OCI-LY1 (cell line): ENCODE measurements around the gene OSBPL1A.

ENCODE experiments used
- H2AFZ ChIP-seq: fragments of 200-600 bp; sonication (generic), shearing (Covaris generic); 2 replicates; pipeline ENCODE4 v1.6.0; 2014; ENCODE audit warnings: antibody characterized with exemption, mild to moderate bottlenecking, low read length
- H3F3A ChIP-seq: fragments of 200-600 bp; sonication (generic), shearing (Covaris generic); 2 replicates; pipeline ENCODE4 v1.6.0; 2014; ENCODE audit warnings: mild to moderate bottlenecking, antibody characterized with exemption, low read length, moderate library complexity; ENCODE audit not compliant: insufficient read depth
- H3K27ac ChIP-seq: fragments of 200-600 bp; sonication (generic); 2 replicates; pipeline ENCODE4 v1.5.1; 2014; ENCODE audit warnings: low read length, mixed run types, mild to moderate bottlenecking, low read depth; ENCODE audit not compliant: poor library complexity, severe bottlenecking
- H3K27me3 ChIP-seq: fragments of 200-600 bp; sonication (generic); 2 replicates; pipeline ENCODE4 v1.6.0; 2014; ENCODE audit warnings: antibody characterized with exemption, mild to moderate bottlenecking, low read length, moderate library complexity; ENCODE audit not compliant: insufficient read depth
- H3K36me3 ChIP-seq: fragments of 200-600 bp; sonication (generic); 2 replicates; pipeline ENCODE4 v1.6.1; 2014; ENCODE audit warnings: mild to moderate bottlenecking, antibody characterized with exemption, low read length, moderate library complexity, mixed read lengths; ENCODE audit not compliant: insufficient read depth
- H3K4me1 ChIP-seq: fragments of 200-600 bp; sonication (generic); 2 replicates; pipeline ENCODE4 v1.5.1; 2014; ENCODE audit warnings: mild to moderate bottlenecking, low read length, moderate library complexity; ENCODE audit not compliant: insufficient read depth, severe bottlenecking
- H3K4me2 ChIP-seq: fragments of 200-600 bp; sonication (generic), shearing (Covaris generic); 2 replicates; pipeline ENCODE4 v1.6.1; 2014; ENCODE audit warnings: low read length
- H3K4me3 ChIP-seq: fragments of 200-600 bp; sonication (generic); 2 replicates; pipeline ENCODE4 v1.5.1; 2014; ENCODE audit warnings: low read length, low read depth, mild to moderate bottlenecking, mixed read lengths; ENCODE audit not compliant: poor library complexity, severe bottlenecking
- H3K79me2 ChIP-seq: fragments of 200-600 bp; shearing (Covaris generic); 2 replicates; pipeline ENCODE4 v1.6.1; 2016; ENCODE audit warnings: mixed run types, low read length, mixed read lengths; ENCODE audit not compliant: insufficient read depth
- H3K9ac ChIP-seq: fragments of 200-600 bp; sonication (generic), shearing (Covaris generic); 2 replicates; pipeline ENCODE4 v1.6.1; 2014; ENCODE audit warnings: mild to moderate bottlenecking, low read length, mixed read lengths
- H3K9me2 ChIP-seq: fragments of 200-600 bp; sonication (generic), shearing (Covaris generic); 2 replicates; pipeline ENCODE4 v1.6.1; 2014; ENCODE audit warnings: low read depth, mild to moderate bottlenecking, low read length, mixed read lengths
- H3K9me3 ChIP-seq: fragments of 200-600 bp; shearing (Covaris generic); 2 replicates; pipeline ENCODE4 v1.6.1; 2014; ENCODE audit warnings: low read length, mixed read lengths
- H4K20me1 ChIP-seq: fragments of 200-600 bp; sonication (generic), shearing (Covaris generic); 2 replicates; pipeline ENCODE4 v1.6.0; 2016; ENCODE audit warnings: mild to moderate bottlenecking, low read length; ENCODE audit not compliant: insufficient read depth
- EZH2 ChIP-seq: fragments of 200-600 bp; sonication (generic), shearing (Covaris generic); IDR thresholded peaks from 2 replicates; pipeline ENCODE4 v1.8.0; 2017; ENCODE audit warnings: borderline replicate concordance, mixed run types, mild to moderate bottlenecking, antibody characterized with exemption, low read length, moderate library complexity, mixed read lengths
- TF ChIP-seq, protein P1 (sequence below): fragments of 200-600 bp; sonication (generic), shearing (Covaris generic); IDR thresholded peaks from 2 replicates; pipeline ENCODE4 v1.5.1; 2017; ENCODE audit warnings: mild to moderate bottlenecking, antibody characterized with exemption, low read length, moderate library complexity, mixed read lengths

The OSBPL1A gene

DNA sequence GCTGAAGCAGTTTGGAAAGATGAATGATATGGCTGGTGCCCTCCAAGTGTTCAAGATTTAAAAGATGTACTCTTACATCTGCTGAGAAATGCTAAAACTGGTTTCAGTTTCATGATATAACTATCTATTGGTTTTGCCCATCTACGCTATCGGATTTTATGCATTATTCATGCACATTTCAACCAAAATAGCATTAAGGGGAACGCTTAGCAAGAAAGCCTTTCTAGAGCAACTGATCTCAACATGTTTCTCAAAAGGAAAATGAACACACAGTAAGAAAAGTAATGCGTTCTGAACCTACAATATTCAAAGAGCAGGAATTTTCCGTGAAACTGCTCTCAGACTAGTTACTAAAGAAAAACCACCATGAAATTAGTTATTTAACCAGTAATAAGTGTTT, 164.8 kb downstream of the OSBPL1A start:
- Histone ChIP-seq H3K4me1 (no peaks in the 10 kb centered on the region), H4K20me1 (no peaks in the 10 kb centered on the region), H3K79me2 (no peaks in the 10 kb centered on the region), H3K36me3 (no peaks in the 10 kb centered on the region), H3K27ac (no peak overlapping the region), H3K4me2 (no peak overlapping the region), H3K9me3 (no peaks in the 10 kb centered on the region), H3F3A (no peaks in the 10 kb centered on the region), H3K9ac (no peak overlapping the region), H3K27me3 (peaks cover 6% of the 10 kb centered on the region; the same call in 1 of the 2 replicates), H3K9me2 (no peaks in the 10 kb centered on the region), H3K4me3 (no peak overlapping the region), H2AFZ (no peak overlapping the region)
- TF ChIP-seq EZH2: no peak
- TF ChIP-seq, protein P1, sequence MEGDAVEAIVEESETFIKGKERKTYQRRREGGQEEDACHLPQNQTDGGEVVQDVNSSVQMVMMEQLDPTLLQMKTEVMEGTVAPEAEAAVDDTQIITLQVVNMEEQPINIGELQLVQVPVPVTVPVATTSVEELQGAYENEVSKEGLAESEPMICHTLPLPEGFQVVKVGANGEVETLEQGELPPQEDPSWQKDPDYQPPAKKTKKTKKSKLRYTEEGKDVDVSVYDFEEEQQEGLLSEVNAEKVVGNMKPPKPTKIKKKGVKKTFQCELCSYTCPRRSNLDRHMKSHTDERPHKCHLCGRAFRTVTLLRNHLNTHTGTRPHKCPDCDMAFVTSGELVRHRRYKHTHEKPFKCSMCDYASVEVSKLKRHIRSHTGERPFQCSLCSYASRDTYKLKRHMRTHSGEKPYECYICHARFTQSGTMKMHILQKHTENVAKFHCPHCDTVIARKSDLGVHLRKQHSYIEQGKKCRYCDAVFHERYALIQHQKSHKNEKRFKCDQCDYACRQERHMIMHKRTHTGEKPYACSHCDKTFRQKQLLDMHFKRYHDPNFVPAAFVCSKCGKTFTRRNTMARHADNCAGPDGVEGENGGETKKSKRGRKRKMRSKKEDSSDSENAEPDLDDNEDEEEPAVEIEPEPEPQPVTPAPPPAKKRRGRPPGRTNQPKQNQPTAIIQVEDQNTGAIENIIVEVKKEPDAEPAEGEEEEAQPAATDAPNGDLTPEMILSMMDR: no peak

DNA sequence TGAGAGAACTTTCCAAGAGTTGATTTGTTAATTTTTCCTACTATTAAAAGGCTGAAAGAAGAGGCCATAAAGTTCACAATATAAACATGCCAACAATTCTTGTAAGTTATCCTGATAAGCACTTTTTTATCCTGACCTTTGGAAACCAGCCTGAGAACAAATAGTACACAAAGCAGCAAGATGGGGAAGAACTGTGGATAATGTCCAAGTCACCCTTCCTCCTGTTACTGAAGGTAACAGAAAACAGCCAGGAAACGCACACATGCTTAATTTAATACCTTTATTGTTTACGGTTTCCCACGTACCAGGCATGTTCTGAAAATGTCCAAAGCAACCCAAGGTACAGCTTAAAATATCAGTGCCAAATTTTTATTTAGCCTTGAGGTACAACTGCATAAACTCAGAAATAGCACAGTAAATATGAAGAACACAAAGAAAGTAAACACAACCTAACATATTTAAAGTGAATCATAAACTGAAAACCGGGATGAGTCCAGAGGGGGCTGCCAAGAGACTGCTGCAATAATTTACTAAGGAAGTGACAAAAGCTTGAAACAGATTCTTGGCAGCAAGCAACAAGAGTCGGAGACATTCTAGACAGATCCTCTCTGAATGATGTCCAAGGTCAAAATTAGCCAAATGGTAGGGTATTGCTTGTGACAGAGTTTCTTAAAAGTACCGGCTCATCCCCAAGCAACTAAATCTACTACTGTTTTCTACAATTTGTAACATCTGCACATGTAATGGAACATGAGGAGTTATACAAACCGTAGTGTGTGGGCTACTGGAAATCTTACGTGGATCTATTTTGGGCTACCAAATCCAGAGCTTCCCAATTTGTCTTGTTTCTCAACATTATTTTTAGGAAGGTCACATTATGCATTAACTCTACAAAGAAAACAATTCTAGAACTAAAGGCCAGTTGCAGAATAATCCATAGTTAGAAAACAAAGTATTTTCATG, 165.6 kb downstream of the OSBPL1A start:
- Histone ChIP-seq H3K4me1 (no peaks in the 10 kb centered on the region), H3K9me2 (no peaks in the 10 kb centered on the region), H3F3A (no peaks in the 10 kb centered on the region), H3K36me3 (no peaks in the 10 kb centered on the region), H3K9ac (no peak overlapping the region), H3K4me3 (no peak overlapping the region), H3K27me3 (peaks cover 6% of the 10 kb centered on the region; the same call in 1 of the 2 replicates), H3K4me2 (no peak overlapping the region), H3K27ac (no peak overlapping the region), H2AFZ (no peak overlapping the region), H3K9me3 (no peaks in the 10 kb centered on the region), H3K79me2 (no peaks in the 10 kb centered on the region), H4K20me1 (no peaks in the 10 kb centered on the region)
- TF ChIP-seq EZH2: no peak
- TF ChIP-seq, protein P1: no peak

DNA sequence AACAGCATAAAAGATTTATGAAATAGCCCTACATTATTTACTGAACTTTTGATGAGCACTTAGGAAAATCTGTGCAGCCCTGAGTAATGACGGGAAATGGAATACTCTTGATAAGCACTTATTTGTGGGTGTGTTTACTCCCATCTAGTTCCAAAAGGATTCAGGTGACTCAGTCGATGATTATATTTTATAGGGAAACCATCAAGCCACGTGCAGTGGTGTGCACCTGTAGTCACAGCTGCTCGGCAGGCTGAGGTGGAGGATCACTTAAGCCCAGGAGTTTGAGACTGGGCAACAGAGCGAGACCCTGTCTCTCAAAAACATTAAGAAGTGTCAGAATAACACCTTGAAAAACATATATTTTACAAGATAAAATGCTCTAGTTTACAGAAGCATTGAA, 166.9 kb downstream of the OSBPL1A start:
- H3K9ac ChIP-seq: no peak overlapping the region
- no peaks in the 10 kb centered on the region for H3K36me3 ChIP-seq
- H3K27ac ChIP-seq: no peak overlapping the region
- H2AFZ ChIP-seq: no peak overlapping the region
- H3K79me2 ChIP-seq: no peaks in the 10 kb centered on the region
- H3F3A ChIP-seq: no peaks in the 10 kb centered on the region
- no peak overlapping the region for H3K4me2 ChIP-seq
- no peaks in the 10 kb centered on the region for H3K4me1 ChIP-seq
- no peaks in the 10 kb centered on the region for H4K20me1 ChIP-seq
- H3K9me2 ChIP-seq: no peaks in the 10 kb centered on the region
- H3K4me3 ChIP-seq: no peak overlapping the region
- no peaks in the 10 kb centered on the region for H3K9me3 ChIP-seq
- TF ChIP-seq, protein P1: no peak
- no peak for TF ChIP-seq EZH2
- peaks cover 6% of the 10 kb centered on the region; the same call in 1 of the 2 replicates for H3K27me3 ChIP-seq
